GM12874 (cell line): ENCODE measurements around the gene MFSD2A.
A peak's percentile ranks its signal among the peaks of the same experiment; 100 is the strongest.

ENCODE experiments used
- TF ChIP-seq, protein P1 (sequence below): IDR thresholded peaks from 2 replicates; pipeline ENCODE4 v1.5.1; 2011; ENCODE audit warnings: low read depth, mild to moderate bottlenecking, control low read depth, low read length, moderate library complexity; ENCODE audit not compliant: insufficient read depth

MFSD2A gene

DNA sequence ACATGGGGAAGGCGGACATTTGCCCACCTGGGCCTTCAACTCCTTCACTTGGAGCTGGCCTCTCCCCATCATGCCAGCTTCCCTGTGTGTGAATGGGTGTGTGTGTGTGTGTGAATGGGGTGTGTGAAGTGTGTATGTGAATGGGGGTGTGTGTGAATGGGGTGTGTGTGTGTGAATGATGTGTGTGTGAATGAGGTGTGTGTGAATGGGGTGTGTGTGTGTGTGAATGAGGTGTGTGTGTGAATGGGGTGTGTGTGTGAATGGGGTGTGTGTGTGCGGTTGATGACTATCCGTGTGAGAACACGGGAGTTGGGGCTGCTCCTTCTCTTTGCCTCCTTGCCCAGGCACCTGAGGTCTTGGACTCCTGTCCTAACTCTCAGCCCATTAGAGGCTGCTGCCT, 9.6 kb downstream of the MFSD2A start:
- TF ChIP-seq, protein P1, sequence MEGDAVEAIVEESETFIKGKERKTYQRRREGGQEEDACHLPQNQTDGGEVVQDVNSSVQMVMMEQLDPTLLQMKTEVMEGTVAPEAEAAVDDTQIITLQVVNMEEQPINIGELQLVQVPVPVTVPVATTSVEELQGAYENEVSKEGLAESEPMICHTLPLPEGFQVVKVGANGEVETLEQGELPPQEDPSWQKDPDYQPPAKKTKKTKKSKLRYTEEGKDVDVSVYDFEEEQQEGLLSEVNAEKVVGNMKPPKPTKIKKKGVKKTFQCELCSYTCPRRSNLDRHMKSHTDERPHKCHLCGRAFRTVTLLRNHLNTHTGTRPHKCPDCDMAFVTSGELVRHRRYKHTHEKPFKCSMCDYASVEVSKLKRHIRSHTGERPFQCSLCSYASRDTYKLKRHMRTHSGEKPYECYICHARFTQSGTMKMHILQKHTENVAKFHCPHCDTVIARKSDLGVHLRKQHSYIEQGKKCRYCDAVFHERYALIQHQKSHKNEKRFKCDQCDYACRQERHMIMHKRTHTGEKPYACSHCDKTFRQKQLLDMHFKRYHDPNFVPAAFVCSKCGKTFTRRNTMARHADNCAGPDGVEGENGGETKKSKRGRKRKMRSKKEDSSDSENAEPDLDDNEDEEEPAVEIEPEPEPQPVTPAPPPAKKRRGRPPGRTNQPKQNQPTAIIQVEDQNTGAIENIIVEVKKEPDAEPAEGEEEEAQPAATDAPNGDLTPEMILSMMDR, result no peak

DNA sequence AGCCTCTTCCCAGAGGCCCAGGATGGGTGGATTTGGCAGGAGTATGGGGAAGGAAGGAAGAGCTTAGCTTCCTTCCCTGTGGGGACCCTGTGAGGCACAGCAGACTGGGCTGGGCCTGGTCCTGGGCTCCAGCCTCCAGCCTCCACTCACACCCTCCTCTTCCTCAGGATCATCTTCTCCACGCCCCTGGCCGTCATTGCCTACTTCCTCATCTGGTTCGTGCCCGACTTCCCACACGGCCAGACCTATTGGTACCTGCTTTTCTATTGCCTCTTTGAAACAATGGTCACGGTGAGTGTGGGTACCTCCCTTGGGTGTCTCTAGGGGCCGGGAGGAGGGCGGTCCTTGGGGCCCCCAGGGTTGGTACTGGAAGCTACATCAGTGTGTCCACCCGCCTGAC, 10.1 kb downstream of the MFSD2A start:
- TF ChIP-seq, protein P1, result no peak

DNA sequence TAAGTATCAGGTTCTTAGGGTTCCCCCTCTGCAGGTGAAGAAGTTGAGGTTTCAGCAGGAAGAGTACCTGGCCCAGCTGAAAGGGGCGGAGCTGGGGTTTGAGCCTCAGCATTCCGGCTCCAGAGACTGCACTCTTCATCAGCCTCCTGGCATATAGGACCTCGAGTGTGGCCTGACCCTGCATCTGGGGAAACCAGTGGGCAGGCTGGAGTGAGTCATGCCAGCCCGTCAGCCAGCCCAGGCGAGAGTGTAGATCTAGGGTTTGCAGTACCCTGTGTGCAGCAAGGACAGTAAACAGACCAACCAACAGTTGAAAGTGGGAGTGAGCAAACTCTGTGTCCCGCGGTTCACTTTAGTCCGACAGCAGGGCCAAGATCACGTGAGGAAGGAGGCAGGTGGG, 14.1 kb downstream of the MFSD2A start:
- TF ChIP-seq, protein P1, result no peak

DNA sequence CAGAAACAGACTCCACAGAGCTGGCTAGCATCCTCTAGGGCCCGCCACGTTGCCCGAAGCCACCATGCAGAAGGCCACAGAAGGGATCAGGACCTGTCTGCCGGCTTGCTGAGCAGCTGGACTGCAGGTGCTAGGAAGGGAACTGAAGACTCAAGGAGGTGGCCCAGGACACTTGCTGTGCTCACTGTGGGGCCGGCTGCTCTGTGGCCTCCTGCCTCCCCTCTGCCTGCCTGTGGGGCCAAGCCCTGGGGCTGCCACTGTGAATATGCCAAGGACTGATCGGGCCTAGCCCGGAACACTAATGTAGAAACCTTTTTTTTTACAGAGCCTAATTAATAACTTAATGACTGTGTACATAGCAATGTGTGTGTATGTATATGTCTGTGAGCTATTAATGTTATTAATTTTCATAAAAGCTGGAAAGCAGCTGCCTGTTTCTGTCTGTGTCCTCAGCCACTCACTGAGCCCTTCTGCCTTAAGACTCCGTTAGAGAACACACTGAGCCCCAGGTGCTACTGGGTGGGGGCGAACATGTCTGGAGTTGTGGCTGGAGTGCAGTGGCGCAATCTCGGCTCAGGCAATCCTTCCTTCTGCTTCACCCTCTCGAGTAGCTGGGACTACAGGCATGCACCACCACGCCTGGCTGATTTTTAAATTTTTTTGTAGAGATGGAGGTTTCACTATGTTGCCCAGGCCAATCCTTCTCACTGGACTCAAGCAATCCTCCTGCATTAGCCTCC, 14.8 kb downstream of the MFSD2A start:
- TF ChIP-seq, protein P1, result no peak

DNA sequence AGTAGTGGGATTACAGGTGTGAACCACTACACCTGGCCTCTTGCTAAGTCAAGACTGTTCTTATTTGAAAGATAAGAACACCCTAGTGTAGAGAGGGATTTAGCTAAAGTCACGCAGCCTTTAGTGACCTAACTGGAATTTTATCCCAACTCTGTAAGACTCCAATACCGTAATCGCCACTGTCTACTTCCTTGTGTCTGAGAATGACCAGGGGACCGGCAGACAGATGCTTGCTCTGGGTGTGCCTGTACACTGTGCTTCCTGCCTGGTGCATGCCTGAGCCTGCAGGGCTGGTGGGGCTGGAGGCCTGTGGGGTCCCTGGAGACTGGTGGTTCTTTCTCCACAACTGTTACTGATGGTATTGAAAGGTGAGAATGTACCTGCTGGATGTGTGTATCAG, 15.3 kb downstream of the MFSD2A start:
- TF ChIP-seq, protein P1, result no peak

DNA sequence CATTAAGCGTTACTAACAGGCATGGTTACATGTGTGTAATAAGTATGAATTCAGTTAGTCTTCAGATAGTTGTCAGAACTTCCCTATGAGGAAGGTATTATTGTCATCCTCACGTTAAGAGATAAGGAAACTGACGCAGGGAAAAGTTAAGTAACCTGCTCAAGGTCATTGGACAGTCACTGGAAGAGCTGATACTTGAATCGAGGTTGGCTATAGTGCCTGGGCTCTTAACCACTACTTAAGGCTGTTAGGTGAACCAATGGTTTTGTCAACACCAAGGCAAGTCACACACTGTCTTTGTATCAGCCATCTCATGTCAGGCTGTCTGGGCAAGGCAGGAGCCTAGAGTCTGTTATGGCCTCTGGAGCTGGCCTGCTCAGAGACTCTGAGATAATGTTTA, 16.2 kb downstream of the MFSD2A start:
- TF ChIP-seq, protein P1, result no peak

DNA sequence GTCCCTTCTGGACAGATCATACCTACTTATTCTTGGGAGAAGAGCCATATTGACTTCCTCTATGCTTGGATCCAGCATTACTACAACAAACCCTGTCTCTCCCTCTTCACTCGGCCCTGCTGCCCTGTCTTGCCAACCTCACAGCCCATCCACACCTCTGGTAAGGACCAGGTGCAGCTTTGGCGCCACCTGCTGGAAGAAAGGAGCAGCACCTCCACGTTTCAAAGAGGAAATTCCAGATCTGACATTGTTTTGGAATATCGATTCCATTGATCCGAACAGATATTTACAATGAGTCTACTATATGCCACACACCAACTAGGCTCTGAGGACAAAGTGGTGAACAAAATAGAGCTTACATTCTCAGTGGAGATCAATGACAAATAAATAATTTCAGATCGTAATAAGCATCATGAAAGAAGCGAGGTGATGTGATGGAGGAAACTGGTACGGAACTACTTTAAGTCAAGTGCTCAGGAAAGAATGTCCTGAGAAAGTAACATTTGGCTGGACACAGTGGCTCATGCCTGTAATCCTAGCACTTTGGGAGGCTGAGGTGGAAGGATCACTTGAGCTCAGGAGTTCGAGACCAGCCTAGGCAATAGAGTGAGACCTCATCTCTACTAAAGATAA, 18.7 kb downstream of the MFSD2A start:
- TF ChIP-seq, protein P1, result peak; percentile 92
